Kidney (tissue), 14 donors: ENCODE results near the gene KLHDC2. TPM values are rescaled to one million over a fixed set of nuclear protein-coding genes. Genes with fewer than 3 reads are reported as not detected.

ENCODE experiments used
- DNase-seq, 5 donors: peaks; one replicate each; pipeline ENCODE4 v3.0.0-alpha.2; 2013 to 2020
- FAIRE-seq: peaks from 2 replicates; lab custom pipeline; 2012; peaks lifted over from hg19 to GRCh38; lab: Jason Lieb, UNC
- H3K27ac ChIP-seq, 2 donors: one replicate each; pipeline ENCODE4 v1.7.0; 2013; ENCODE audit warnings: low read depth in 2 of 2, low read length in 2 of 2, inconsistent platforms in 1 of 2
- H3K27me3 ChIP-seq: one replicate; pipeline ENCODE4 v1.7.1; 2013; ENCODE audit warnings: low read length, inconsistent platforms; ENCODE audit not compliant: control insufficient read depth, insufficient read depth
- H3K36me3 ChIP-seq, 3 donors: one replicate each; pipeline versions ENCODE4 v1.7.0 to v1.7.1; 2013; ENCODE audit warnings: low read length in 3 of 3, control low read depth in 1 of 3, inconsistent platforms in 1 of 3; ENCODE audit not compliant: insufficient read depth in 3 of 3, control insufficient read depth in 2 of 3
- H3K4me1 ChIP-seq, 3 donors: one replicate each; pipeline versions ENCODE4 v1.7.0 to v1.7.1; 2013; ENCODE audit warnings: low read length in 3 of 3, inconsistent platforms in 1 of 3, low read depth in 1 of 3; ENCODE audit not compliant: control insufficient read depth in 2 of 3, insufficient read depth in 2 of 3
- H3K4me3 ChIP-seq, 3 donors: one replicate each; pipeline versions ENCODE4 v1.7.0 to v1.8.1; 2013; ENCODE audit warnings: low read length in 3 of 3, control low read depth in 1 of 3, inconsistent platforms in 1 of 3
- H3K9ac ChIP-seq, 3 donors: one replicate each; pipeline versions ENCODE4 v1.7.0 to v1.7.1; 2013; ENCODE audit warnings: low read length in 3 of 3, control low read depth in 1 of 3, inconsistent platforms in 1 of 3
- H3K9me3 ChIP-seq, 3 donors: one replicate each; pipeline versions ENCODE4 v1.7.0 to v1.7.1; 2013; ENCODE audit warnings: low read length in 3 of 3, control low read depth in 1 of 3, inconsistent platforms in 1 of 3; ENCODE audit not compliant: control insufficient read depth in 2 of 3, insufficient read depth in 1 of 3
- CTCF ChIP-seq: IDR thresholded peaks from 3 replicates; pipeline ENCODE4 v1.5.1; 2012; ENCODE audit warnings: mild to moderate bottlenecking, moderate library complexity, borderline replicate concordance; ENCODE audit not compliant: insufficient read depth; ENCODE audit errors: extremely low read depth
- intact Hi-C: fragments of 100-400 bp; cut with DNase I; formaldehyde crosslinking; loops from one replicate; pipeline ENCODE4 v1.11.1; 2022
- polyA plus RNA-seq: library from polyadenylated mRNA; stranded (reverse); fragments of 350-450 nt; fragmentation: Illumina TruSeq; extraction: RNeasy Lipid Tissue Mini Kit (QIAGEN cat#74804); gene quantifications from one replicate; pipeline ENCODE4 v1.2.3, GENCODE V29; 2014; ENCODE audit warnings: low read depth, low replicate concordance; ENCODE audit not compliant: insufficient read depth
- total RNA-seq: library from RNA; stranded (reverse); fragmentation: NEBNext Ultra II Directional; extraction: Animal tissue kit (Norgen Biotek cat#: 25700); gene quantifications from one replicate; pipeline ENCODE4 v1.2.1, GENCODE V29; 2021
- donor health status: control.
- donor health status: control.
- donor health status: control.
- donor health status: control.
- donor health status: control.
- donor health status: DM: yes; HTN: yes; CAD: no.
- donor health status: Normal renal cell carcinoma (clear cell type).

KLHDC2 gene
- total and polyA plus RNA-seq, 2 donors from 2014 or later: 58.7 to 83.4 TPM

- Histone ChIP-seq H3K36me3 (no peaks in the 10 kb centered on the region), H3K4me1 (peaks cover 0 to 2% (median 0%) of the 10 kb centered on the region in 3 donors), H3K9ac (no peak overlapping the region), H3K27me3 (no peaks in the 10 kb centered on the region), H3K27ac (no peak overlapping the region), H3K9me3 (no peaks in the 10 kb centered on the region), H3K4me3 (no peak overlapping the region)
- TF ChIP-seq CTCF: no peak
- intact Hi-C loops: no loop called here
- DNase-seq (no peak), FAIRE-seq (no peak)
These were observed 6.0 kb upstream of the KLHDC2 start for GRCh38 chr14:49761839-49762551.

- H3K27me3 ChIP-seq: no peaks in the 10 kb centered on the region
- DNase-seq: peak in 2 of 5 donors; percentile 35 to 45
- no peaks in the 10 kb centered on the region for H3K9me3 ChIP-seq
- H3K9ac ChIP-seq: peak overlapping the region; percentile 79 to 86 (median 83)
- intact Hi-C loops: no loop called here
- peak overlapping the region; percentile 26 to 96 for H3K27ac ChIP-seq
- FAIRE-seq: no peak
- H3K4me3 ChIP-seq: peak overlapping the region; percentile 21 to 99 (median 69)
- H3K4me1 ChIP-seq: peaks cover 6 to 17% (median 16%) of the 10 kb centered on the region in 3 donors
- no peak for TF ChIP-seq CTCF
- H3K36me3 ChIP-seq: peaks cover 0 to under 1% (median 0%) of the 10 kb centered on the region in 3 donors
These were observed 1.1 kb upstream of the KLHDC2 start for GRCh38 chr14:49766839-49767238.

GRCh38 chr14:49767270-49767570 is 733 bp upstream of the KLHDC2 start:
- Histone ChIP-seq H3K4me3 (peak overlapping the region; percentile 69 to 99 (median 78)), H3K27me3 (no peaks in the 10 kb centered on the region), H3K36me3 (peaks cover 0 to 4% (median 0%) of the 10 kb centered on the region in 3 donors), H3K9ac (peak overlapping the region; percentile 79 to 86 (median 83)), H3K4me1 (peaks cover 6 to 17% (median 16%) of the 10 kb centered on the region in 3 donors), H3K9me3 (no peaks in the 10 kb centered on the region), H3K27ac (peak overlapping the region; percentile 92 to 96)
- no peak for FAIRE-seq
- DNase-seq: no peak
- TF ChIP-seq CTCF: no peak
- intact Hi-C loops: no loop called here
